Measurements from ENCODE around the gene RUNX2. TPM values are rescaled to one million over a fixed set of nuclear protein-coding genes. Genes with fewer than 3 reads are reported as not detected.

Gene RUNX2
- total and polyA plus RNA-seq, 2 experiments from 2014 or later: 1.0 to 2.1 TPM

- Histone ChIP-seq H3K27me3 (no peaks in the 10 kb centered on the region), H3K27ac (no peak overlapping the region), H3K4me3 (no peak overlapping the region), H2AFZ (no peak overlapping the region), H3K36me3 (replicated peaks; ENCODE audit: insufficient read depth, low read depth) (no peaks in the 10 kb centered on the region), H3K9me3 (ENCODE audit: low read depth) (no peaks in the 10 kb centered on the region), H3K4me2 (no peak overlapping the region), H4K20me1 (ENCODE audit: insufficient read depth, poor library complexity, severe bottlenecking) (no peaks in the 10 kb centered on the region), H3K79me2 (no peaks in the 10 kb centered on the region), H3K4me1 (ENCODE audit: insufficient read depth) (no peaks in the 10 kb centered on the region), H3K9me2 (replicated peaks; ENCODE audit: insufficient read depth) (no peaks in the 10 kb centered on the region)
- DNase-seq (ENCODE audit: low spot score): no peak
- 96% methylated on average over 6 of the region's 6 CpGs for WGBS (ENCODE audit: low lambda C conversion rate, missing lambda C conversion rate)
- TF ChIP-seq CTCF (IDR thresholded peaks at IDR 0.05; ENCODE audit: poor library complexity) (no peak), EZH2 (IDR thresholded peaks at IDR 0.05; ENCODE audit: borderline replicate concordance) (no peak), EZH2phosphoT487 (IDR thresholded peaks at IDR 0.05; ENCODE audit: low read depth, severe bottlenecking, unreplicated experiment) (no peak)
Measured at GRCh38 chr6:45496085-45496433, 167.9 kb downstream of the RUNX2 start.

GRCh38 chr6:45498591-45498990 lies 170.5 kb downstream of the RUNX2 start:
- H3K9me2 ChIP-seq (replicated peaks; ENCODE audit: insufficient read depth): no peaks in the 10 kb centered on the region
- H4K20me1 ChIP-seq (ENCODE audit: insufficient read depth, poor library complexity, severe bottlenecking): no peaks in the 10 kb centered on the region
- DNase-seq (ENCODE audit: low spot score): no peak
- H3K4me1 ChIP-seq (ENCODE audit: insufficient read depth): no peaks in the 10 kb centered on the region
- H3K4me3 ChIP-seq: no peak overlapping the region
- WGBS (ENCODE audit: low lambda C conversion rate, missing lambda C conversion rate): 40% methylated on average over 1 of the region's 1 CpG
- TF ChIP-seq EZH2phosphoT487 (IDR thresholded peaks at IDR 0.05; ENCODE audit: low read depth, severe bottlenecking, unreplicated experiment): no peak
- H3K79me2 ChIP-seq: no peaks in the 10 kb centered on the region
- H3K9me3 ChIP-seq (ENCODE audit: low read depth): no peaks in the 10 kb centered on the region
- no peak overlapping the region for H2AFZ ChIP-seq
- no peaks in the 10 kb centered on the region for H3K36me3 ChIP-seq (replicated peaks; ENCODE audit: insufficient read depth, low read depth)
- H3K27ac ChIP-seq: no peak overlapping the region
- H3K27me3 ChIP-seq: no peaks in the 10 kb centered on the region
- no peak overlapping the region for H3K4me2 ChIP-seq

- no peaks in the 10 kb centered on the region for H3K9me3 ChIP-seq (ENCODE audit: low read depth)
- no peak overlapping the region for H3K4me2 ChIP-seq
- DNase-seq (ENCODE audit: low spot score): peak; percentile 7
- H3K27me3 ChIP-seq: no peaks in the 10 kb centered on the region
- WGBS (ENCODE audit: low lambda C conversion rate, missing lambda C conversion rate): 60% methylated on average over 6 of the region's 6 CpGs
- no peaks in the 10 kb centered on the region for H3K79me2 ChIP-seq
- no peaks in the 10 kb centered on the region for H3K9me2 ChIP-seq (replicated peaks; ENCODE audit: insufficient read depth)
- no peak overlapping the region for H2AFZ ChIP-seq
- no peak overlapping the region for H3K27ac ChIP-seq
- no peaks in the 10 kb centered on the region for H4K20me1 ChIP-seq (ENCODE audit: insufficient read depth, poor library complexity, severe bottlenecking)
- H3K4me1 ChIP-seq (ENCODE audit: insufficient read depth): peaks cover 9% of the 10 kb centered on the region
- H3K36me3 ChIP-seq (replicated peaks; ENCODE audit: insufficient read depth, low read depth): no peaks in the 10 kb centered on the region
- no peak overlapping the region for H3K4me3 ChIP-seq
- TF ChIP-seq EZH2 (IDR thresholded peaks at IDR 0.05; ENCODE audit: borderline replicate concordance): no peak
- no peak for TF ChIP-seq CTCF (IDR thresholded peaks at IDR 0.05; ENCODE audit: poor library complexity)
- no peak for TF ChIP-seq EZH2phosphoT487 (IDR thresholded peaks at IDR 0.05; ENCODE audit: low read depth, severe bottlenecking, unreplicated experiment)
Measured at GRCh38 chr6:45500924-45501816, 173.0 kb downstream of the RUNX2 start.

GRCh38 chr6:45502456-45502855 lies 174.3 kb downstream of the RUNX2 start:
- Histone ChIP-seq H3K9me2 (replicated peaks; ENCODE audit: insufficient read depth) (no peaks in the 10 kb centered on the region), H3K79me2 (no peaks in the 10 kb centered on the region), H3K4me3 (no peak overlapping the region), H3K9me3 (ENCODE audit: low read depth) (no peaks in the 10 kb centered on the region), H3K4me2 (no peak overlapping the region), H4K20me1 (ENCODE audit: insufficient read depth, poor library complexity, severe bottlenecking) (no peaks in the 10 kb centered on the region), H3K4me1 (ENCODE audit: insufficient read depth) (peaks cover 9% of the 10 kb centered on the region), H3K27ac (no peak overlapping the region), H3K36me3 (replicated peaks; ENCODE audit: insufficient read depth, low read depth) (no peaks in the 10 kb centered on the region), H2AFZ (no peak overlapping the region), H3K27me3 (no peaks in the 10 kb centered on the region)
- no peak for DNase-seq (ENCODE audit: low spot score)
- no peak for TF ChIP-seq EZH2 (IDR thresholded peaks at IDR 0.05; ENCODE audit: borderline replicate concordance)
- TF ChIP-seq EZH2phosphoT487 (IDR thresholded peaks at IDR 0.05; ENCODE audit: low read depth, severe bottlenecking, unreplicated experiment): no peak
- TF ChIP-seq CTCF (IDR thresholded peaks at IDR 0.05; ENCODE audit: poor library complexity): no peak
- WGBS (ENCODE audit: low lambda C conversion rate, missing lambda C conversion rate): 77% methylated on average over 6 of the region's 6 CpGs

Data from hepatocyte (in vitro differentiated cells).